Cerebellar nuclear complex (tissue), 1 donor: ENCODE data around the gene BRD1.

ENCODE experiments used
- DNase-seq, 2 experiments: peaks; one replicate each; lab custom pipeline; 2025; lab: John Stamatoyannopoulos, UW

BRD1 gene

GRCh38 chr22:49827853-49828598, at the start of gene BRD1:
Gene BRD1 (minus strand): TSS chr22:49827873. CDS start chr22:49824317, 3,556 bp downstream.
- DNase-seq: no peak

- DNase-seq: no peak
These were observed 45.7 kb upstream of the BRD1 start for GRCh38 chr22:49873228-49873940.

- no peak for DNase-seq
These were observed 44.7 kb upstream of the BRD1 start for GRCh38 chr22:49872347-49872746.

- no peak for DNase-seq
These were observed 43.8 kb upstream of the BRD1 start for GRCh38 chr22:49871482-49871881.

GRCh38 chr22:49869845-49870712, 42.4 kb upstream of the BRD1 start:
- no peak for DNase-seq

GRCh38 chr22:49869086-49869830, 41.6 kb upstream of the BRD1 start:
- DNase-seq: no peak

GRCh38 chr22:49867303-49868265, 39.9 kb upstream of the BRD1 start:
- no peak for DNase-seq

- DNase-seq: no peak
These were observed 39.0 kb upstream of the BRD1 start for GRCh38 chr22:49866646-49867045.

- no peak for DNase-seq
These were observed 38.5 kb upstream of the BRD1 start for GRCh38 chr22:49866134-49866533.

- no peak for DNase-seq
These were observed 37.5 kb upstream of the BRD1 start for GRCh38 chr22:49865156-49865555.

- no peak for DNase-seq
These were observed 36.3 kb upstream of the BRD1 start for GRCh38 chr22:49863931-49864330.

- no peak for DNase-seq
These were observed 34.8 kb upstream of the BRD1 start for GRCh38 chr22:49862496-49862776.

- no peak for DNase-seq
These were observed 34.2 kb upstream of the BRD1 start for GRCh38 chr22:49861642-49862495.

- no peak for DNase-seq
These were observed 31.2 kb upstream of the BRD1 start for GRCh38 chr22:49858827-49859226.

GRCh38 chr22:49856766-49857618, 29.3 kb upstream of the BRD1 start:
- DNase-seq: no peak

- no peak for DNase-seq
These were observed 28.7 kb upstream of the BRD1 start for GRCh38 chr22:49856343-49856742.

GRCh38 chr22:49855251-49855911, 27.7 kb upstream of the BRD1 start:
- DNase-seq: no peak
